ENCODE measurements around the gene KRTAP10-10.
"Not testable (repeated sequence)": the region's sequence is repeated elsewhere in the genome, so short reads cannot be mapped to it uniquely, and the experiment has no call there.

KRTAP10-10 gene

DNA sequence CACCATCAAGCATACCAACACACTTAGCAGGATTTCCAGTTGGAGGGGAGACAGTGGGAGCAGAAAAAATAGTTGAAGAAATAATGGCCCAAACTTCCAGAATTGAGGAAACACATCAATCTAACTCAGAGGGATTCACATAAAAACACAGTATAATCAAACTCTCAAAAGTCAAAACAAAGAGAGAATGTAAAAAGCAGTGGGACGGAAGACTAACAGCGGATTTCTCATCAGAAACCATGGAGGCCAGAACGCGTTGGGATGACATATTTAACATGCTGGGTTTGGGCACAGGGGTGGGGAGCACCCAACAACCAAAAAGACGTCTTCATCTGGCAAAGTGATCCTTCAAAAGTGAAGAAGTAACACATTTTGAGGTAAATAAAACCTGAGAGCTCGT is 17.3 kb upstream of the KRTAP10-10 start:
- no peak for DNase-seq (ENCODE audit: insufficient read length, low spot score)
- FAIRE-seq, result no peak

DNA sequence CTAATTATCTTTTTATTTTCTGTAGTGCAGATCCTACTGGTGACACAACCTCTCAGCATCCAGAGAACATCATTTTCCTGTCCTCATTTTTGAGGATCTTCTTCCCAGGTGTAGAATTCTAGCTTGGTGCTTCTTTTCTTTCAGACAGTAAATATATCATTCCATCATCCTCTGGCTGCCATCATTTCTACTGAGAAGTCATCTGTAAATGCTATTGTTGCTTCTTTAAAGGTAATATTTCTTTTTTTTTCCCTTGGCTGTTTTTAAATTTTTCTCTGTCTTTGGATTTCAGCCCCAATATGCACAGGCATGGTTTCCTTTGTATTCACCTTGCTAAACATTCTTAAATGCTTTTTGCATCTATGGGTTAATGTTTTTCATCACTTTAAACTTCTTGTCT is 13.6 kb upstream of the KRTAP10-10 start:
- FAIRE-seq (no peak), DNase-seq (ENCODE audit: insufficient read length, low spot score) (no peak)

DNA sequence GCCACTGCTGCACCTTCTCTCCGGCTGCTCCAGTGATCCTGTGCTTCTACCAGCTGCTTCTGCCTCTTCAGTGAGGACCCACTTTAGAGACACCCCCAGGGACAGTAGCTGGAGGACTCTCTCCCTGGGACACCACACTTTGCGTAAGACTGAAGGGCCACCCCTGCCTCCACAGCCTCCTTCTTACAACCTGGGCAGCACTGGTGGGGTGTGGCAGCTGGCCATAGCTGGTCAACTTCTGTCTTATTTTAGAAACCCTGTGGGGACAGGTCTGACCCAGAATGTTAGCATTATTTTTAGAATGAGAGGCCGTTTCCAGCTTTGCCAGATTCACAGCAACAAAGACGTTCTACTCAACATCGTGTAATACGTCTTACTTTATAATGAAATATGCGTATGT is 11.4 kb upstream of the KRTAP10-10 start:
- FAIRE-seq (no peak), DNase-seq (ENCODE audit: insufficient read length, low spot score) (no peak)

DNA sequence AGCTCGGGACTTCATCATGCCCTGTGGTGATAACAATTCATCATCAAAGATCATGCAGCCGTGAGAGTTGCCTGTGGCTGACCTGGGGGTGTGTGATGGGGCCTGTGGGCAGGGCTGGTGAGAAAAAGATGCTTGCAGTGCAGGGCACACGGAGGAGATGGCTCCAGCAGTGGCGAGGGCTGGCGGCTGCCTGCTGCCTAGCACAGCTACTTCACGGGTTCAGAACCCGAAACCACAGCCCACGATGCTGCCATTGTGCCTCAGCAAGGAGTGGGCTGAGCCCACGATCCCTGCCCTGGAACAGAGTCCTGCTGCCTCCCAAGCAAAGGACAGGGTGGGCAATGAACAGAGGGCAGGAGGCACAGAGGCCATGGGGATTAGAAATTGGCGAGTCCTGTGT is 10.9 kb upstream of the KRTAP10-10 start:
- FAIRE-seq, result no peak

DNA sequence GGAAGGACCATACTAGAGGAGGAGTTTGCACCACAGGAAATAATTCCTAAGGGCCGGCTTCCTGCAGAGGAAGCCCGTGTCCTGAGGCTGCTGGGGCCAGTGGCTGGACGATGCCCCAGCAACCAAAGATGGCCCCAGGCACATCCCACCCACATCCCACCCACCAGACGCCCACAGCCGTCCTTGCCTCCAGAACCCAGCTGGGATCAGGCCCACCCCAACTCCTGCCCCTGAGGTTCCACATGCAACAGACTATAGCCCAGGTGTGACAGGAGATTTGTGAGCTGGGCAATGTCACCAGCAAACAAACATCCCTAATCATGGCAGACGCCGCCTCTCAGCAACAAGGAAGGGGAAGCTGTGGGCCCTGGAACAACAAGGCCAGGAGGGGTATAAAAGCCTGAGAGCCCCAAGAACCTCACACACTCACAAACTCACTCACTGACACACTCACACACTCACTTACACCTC is 10.4 kb upstream of the KRTAP10-10 start, which contains the start of gene KRTAP10-9:
Gene KRTAP10-9 (plus strand): TSS at position 421 of the 471 bp plus-strand sequence. CDS start 79 bp downstream, outside the sequence.
- FAIRE-seq (no peak), DNase-seq (ENCODE audit: insufficient read length, low spot score) (no peak)

More for the DNA sequence above, 10.9 kb upstream of the KRTAP10-10 start:
- no peak for DNase-seq (ENCODE audit: insufficient read length, low spot score)

DNA sequence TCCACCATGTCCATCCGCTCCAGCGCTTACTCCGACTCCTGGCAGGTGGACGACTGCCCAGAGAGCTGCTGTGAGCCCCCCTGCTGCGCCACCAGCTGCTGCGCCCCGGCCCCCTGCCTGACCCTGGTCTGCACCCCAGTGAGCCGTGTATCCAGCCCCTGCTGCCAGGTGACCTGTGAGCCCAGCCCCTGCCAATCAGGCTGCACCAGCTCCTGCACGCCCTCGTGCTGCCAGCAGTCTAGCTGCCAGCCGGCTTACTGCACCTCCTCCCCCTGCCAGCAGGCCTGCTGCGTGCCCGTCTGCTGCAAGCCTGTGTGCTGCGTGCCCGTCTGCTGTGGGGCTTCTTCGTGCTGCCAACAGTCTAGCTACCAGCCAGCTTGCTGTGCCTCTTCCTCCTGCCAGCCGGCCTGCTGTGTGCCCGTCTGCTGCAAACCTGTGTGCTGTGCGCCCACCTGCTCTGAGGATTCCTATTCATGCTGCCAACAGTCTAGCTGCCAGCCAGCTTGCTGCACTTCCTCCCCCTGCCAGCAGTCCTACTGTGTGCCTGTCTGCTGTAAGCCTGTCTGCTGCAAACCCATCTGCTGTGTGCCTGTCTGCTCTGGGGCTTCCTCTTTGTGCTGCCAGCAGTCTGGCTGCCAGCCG is 9.9 kb upstream of the KRTAP10-10 start:
- FAIRE-seq, result not testable (repeated sequence)

GRCh38 chr21:44627831-44628233 is 9.3 kb upstream of the KRTAP10-10 start:
- not testable (repeated sequence) for DNase-seq (ENCODE audit: insufficient read length, low spot score); FAIRE-seq

More for the DNA sequence above, 9.9 kb upstream of the KRTAP10-10 start:
- not testable (repeated sequence) for DNase-seq (ENCODE audit: insufficient read length, low spot score)

DNA sequence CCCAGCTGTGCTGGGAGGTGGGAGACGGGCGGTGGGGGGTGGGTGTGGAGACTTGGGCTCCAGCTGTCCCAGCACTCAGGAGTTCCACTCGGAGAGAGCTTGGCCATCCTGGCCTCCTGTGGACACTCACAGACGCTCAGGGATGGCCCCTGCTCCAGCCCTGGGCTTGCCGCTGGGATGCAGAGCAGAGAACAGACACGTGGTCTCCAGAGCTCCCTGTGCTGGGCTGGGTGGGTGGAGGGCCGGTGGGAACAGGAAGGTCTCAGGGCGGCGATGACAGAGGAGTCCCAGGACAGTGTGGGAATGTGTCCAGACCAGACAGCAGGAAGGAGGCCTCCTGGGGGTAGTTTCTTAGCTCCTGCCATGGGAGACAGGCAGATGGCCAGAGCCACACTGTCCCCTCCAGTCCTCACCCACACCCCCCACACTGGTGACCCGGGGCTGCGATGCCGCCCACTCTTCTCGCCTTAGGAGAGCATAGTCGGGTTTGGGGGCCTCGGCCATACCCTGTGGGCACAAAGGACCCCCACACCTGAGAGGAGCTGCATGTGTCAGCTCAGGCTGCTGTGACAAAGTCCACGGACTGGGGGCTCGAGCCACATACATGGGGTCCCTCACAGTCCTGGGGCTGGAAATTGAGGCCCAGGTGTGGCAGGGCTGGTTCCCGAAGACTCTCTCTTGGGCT is 8.3 kb upstream of the KRTAP10-10 start:
- no peak for DNase-seq (ENCODE audit: insufficient read length, low spot score)
- FAIRE-seq, result no peak

DNA sequence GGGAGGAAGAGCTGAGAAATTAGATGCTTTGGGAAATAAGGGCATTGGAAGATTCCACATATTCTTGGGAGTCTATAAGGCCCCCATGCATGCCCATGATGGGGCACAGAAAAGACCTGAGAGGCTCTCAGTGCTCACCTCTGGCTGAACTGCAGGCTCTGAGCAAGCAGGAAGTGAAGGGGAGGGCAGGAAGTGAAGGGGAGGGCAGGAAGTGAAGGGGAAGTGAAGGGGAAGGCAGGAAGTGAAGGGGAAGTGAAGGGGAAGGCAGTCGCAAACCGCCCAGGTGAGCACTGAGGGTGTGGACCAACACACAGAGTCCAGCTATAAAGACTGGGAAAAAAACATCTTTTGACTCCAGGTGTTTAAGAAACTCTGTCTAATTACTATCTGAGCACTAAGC is 6.7 kb upstream of the KRTAP10-10 start:
- FAIRE-seq (no peak), DNase-seq (ENCODE audit: insufficient read length, low spot score) (no peak)

GRCh38 chr21:44632067-44632466 is 5.1 kb upstream of the KRTAP10-10 start:
- FAIRE-seq (no peak), DNase-seq (ENCODE audit: insufficient read length, low spot score) (no peak)

- DNase-seq (ENCODE audit: insufficient read length, low spot score) (no peak), FAIRE-seq (no peak)
These were observed 743 bp upstream of the KRTAP10-10 start for GRCh38 chr21:44636209-44637017.

DNA sequence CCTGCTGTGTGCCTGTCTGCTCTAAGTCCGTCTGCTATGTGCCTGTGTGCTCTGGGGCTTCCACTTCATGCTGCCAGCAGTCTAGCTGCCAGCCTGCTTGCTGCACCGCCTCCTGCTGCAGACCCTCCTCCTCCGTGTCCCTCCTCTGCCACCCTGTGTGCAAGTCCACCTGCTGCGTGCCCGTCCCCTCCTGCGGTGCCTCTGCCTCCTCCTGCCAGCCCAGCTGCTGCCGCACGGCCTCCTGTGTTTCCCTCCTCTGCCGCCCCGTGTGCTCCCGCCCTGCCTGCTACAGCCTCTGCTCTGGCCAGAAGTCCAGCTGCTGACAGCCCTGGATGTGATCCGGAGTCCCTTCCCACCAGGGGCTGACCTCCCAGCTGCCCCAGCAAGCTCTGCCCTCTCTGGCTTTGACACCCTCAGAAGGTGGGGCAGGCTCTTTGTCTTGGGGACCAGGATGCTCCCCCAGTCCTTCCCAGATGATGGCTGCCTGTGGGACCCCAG is 744 bp downstream of the KRTAP10-10 start:
- not testable (repeated sequence) for FAIRE-seq; DNase-seq (ENCODE audit: insufficient read length, low spot score)

DNA sequence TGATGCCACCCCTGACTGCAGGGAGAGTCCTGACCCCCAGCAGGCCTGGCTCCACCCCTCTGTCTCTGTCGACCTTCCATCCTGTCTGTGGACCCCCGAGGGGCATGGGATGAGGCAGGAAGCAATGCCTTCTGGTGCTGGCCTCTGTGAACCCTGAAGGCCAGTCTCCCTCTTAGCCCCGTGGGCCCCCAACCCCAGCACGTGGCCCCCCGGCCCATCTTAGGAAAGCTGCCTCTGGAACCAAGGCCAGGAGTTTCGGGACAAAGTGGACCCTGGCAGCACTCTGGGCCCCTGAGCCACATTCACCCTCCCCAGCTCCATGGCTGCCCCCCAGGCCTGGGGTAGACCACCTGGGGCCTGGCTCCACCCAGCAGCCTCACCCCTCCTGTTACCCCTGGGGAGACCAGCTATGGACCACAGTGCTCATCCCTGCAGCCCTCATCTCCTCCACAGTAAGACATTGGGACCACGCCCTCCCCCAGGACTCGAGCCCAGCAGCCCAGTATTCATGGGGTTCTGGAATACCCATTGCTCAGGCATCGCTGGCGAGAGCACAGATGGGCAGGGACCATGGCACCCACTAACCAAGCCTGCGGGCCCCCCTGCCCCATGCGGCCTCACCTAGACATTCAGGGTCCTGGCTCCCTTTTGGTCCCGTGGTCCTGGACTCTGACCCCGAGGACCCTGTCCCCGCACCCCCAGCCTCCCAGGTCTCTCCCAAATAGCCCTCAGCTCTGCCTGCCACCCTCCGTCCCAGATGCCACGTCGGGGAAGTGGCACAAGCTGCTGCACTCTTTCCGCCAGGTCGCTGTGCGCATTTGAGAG is 1.6 kb downstream of the KRTAP10-10 start:
- DNase-seq (ENCODE audit: insufficient read length, low spot score); FAIRE-seq: not testable (repeated sequence)

DNA sequence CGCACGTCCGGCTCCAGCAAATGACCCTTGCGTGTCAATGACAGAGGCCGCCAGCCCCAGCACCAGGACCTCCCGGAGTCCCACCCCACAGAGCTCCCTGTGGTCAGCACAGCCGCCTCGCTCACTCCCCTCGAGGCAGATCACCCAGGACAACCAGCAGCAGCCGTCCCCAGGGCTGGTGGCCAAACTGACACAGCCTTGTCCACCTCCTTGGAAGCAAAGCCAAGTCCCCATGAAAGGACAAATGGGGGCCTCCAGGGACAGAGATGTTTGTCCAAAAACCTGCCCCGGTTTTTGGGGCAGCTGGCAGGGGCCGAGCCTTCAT is 2.1 kb downstream of the KRTAP10-10 start:
- FAIRE-seq (no peak), DNase-seq (ENCODE audit: insufficient read length, low spot score) (no peak)

DNA sequence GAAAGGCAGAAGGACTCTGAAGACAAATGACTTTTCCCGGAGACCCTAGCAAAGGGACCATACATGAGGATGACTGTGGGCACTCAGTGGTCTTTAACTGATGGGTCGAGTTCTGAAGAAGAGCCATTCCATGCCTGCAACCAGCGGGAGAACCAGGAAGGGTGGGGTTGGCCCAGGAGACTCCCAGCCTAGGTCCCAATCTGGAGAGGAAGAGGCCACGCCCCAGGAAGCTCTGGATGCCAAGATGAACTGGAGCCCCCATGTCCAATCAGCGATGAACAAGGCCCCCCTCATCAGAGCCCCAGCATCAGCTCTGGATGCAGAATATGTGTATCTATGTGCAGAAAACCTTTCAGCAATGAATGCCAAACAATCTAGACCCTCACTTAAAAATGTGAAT is 3.6 kb downstream of the KRTAP10-10 start:
- no peak for FAIRE-seq

DNA sequence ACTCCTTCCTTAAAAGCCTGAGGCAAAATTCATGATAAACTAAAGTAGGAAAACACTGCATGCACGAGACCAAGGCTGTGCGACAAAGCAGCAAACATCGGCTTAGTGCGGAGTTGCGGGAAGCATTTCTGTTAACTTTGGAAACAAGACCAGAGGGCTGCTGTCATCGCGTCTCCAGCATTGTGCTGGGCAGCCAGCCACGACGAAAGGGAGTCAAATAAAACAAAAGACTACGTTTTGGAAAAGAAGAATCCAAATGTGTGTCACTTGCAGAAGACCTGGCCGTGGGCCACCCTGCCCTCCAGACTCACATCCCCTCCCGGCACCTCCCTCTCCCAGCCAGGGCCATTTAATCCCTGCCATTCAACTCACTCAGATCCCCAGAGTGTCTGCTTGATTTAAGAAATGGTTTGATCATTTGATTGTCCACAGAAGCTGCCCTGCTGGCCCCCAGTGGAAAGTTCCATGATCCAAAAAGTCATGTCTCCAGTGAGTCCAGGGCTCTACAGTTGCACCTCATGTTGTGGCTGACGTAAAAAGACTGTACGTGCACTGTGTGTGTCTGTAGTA is 6.7 kb downstream of the KRTAP10-10 start:
- DNase-seq (ENCODE audit: insufficient read length, low spot score) (no peak), FAIRE-seq (no peak)

More for the DNA sequence above, 3.6 kb downstream of the KRTAP10-10 start:
- no peak for DNase-seq (ENCODE audit: insufficient read length, low spot score)

- DNase-seq (ENCODE audit: insufficient read length, low spot score), result no peak
- no peak for FAIRE-seq
These were observed 7.7 kb downstream of the KRTAP10-10 start for GRCh38 chr21:44644878-44645277.

- not testable (repeated sequence) for FAIRE-seq; DNase-seq (ENCODE audit: insufficient read length, low spot score)
These were observed 9.4 kb downstream of the KRTAP10-10 start, which contains the start of gene KRTAP10-11 for GRCh38 chr21:44646366-44647221. Gene KRTAP10-11, plus strand, starts transcription at chr21:44646414. Its CDS starts 45 bp downstream, at chr21:44646459.

GRCh38 chr21:44647222-44647552 is 10.0 kb downstream of the KRTAP10-10 start:
- DNase-seq (ENCODE audit: insufficient read length, low spot score), result no peak
- FAIRE-seq, result no peak
